OCI-LY7 (cell line): ENCODE measurements around the gene TRIP13. TPM values are rescaled to one million over a fixed set of nuclear protein-coding genes. Genes with fewer than 3 reads are reported as not detected.

ENCODE experiments used
- BruUV-seq: library from RNA; stranded (reverse); fragments of 400-500 nt; replicated peaks from 2 replicates; lab custom pipeline; 2021; lab: Mats Ljungman, UMichigan
- CTCF ChIA-PET: fragments of 300-600 bp; sonication (Branson Sonifier 250); formaldehyde crosslinking; loops from one replicate; lab custom pipeline; 2022; ENCODE audit warnings: antibody characterized with exemption; ENCODE audit not compliant: unreplicated experiment; lab: Charles Lee
- POLR2A ChIA-PET: fragments of 300-600 bp; sonication (Branson Sonifier 250); formaldehyde crosslinking; loops from one replicate; lab custom pipeline; 2022; ENCODE audit warnings: antibody characterized with exemption; lab: Charles Lee
- DNase-seq: peaks from one replicate; pipeline ENCODE4 v3.0.0-alpha.2; 2015; ENCODE audit warnings: low spot score
- H2AFZ ChIP-seq: fragments of 200-600 bp; sonication (generic), shearing (Covaris generic); 2 replicates; pipeline ENCODE4 v1.6.1; 2014; ENCODE audit warnings: mild to moderate bottlenecking, antibody characterized with exemption, low read length, moderate library complexity
- H3K27ac ChIP-seq: fragments of 200-600 bp; sonication (generic); 2 replicates; pipeline ENCODE4 v1.5.1; 2014; ENCODE audit warnings: mixed run types, low read depth, mild to moderate bottlenecking, moderate library complexity, low read length, inconsistent platforms; ENCODE audit not compliant: poor library complexity, severe bottlenecking
- H3K36me3 ChIP-seq: fragments of 200-600 bp; sonication (generic); 2 replicates; pipeline ENCODE4 v1.6.1; 2014; ENCODE audit warnings: mild to moderate bottlenecking, antibody characterized with exemption, low read length, moderate library complexity, mixed read lengths; ENCODE audit not compliant: insufficient read depth
- H3K4me1 ChIP-seq: fragments of 200-600 bp; sonication (generic); 2 replicates; pipeline ENCODE4 v1.5.1; 2014; ENCODE audit warnings: mild to moderate bottlenecking, low read length; ENCODE audit not compliant: insufficient read depth, poor library complexity, severe bottlenecking
- H3K4me2 ChIP-seq: fragments of 200-600 bp; sonication (generic); 2 replicates; pipeline ENCODE4 v1.6.1; 2014; ENCODE audit warnings: mild to moderate bottlenecking, low read length
- H3K4me3 ChIP-seq: fragments of 200-600 bp; sonication (generic); 2 replicates; pipeline ENCODE4 v1.5.1; 2014; ENCODE audit warnings: mild to moderate bottlenecking, low read depth, low read length; ENCODE audit not compliant: poor library complexity, severe bottlenecking
- H3K79me2 ChIP-seq: fragments of 200-600 bp; sonication (generic); 2 replicates; pipeline ENCODE4 v1.6.1; 2016; ENCODE audit warnings: low read depth, mild to moderate bottlenecking, low read length, moderate library complexity, mixed read lengths; ENCODE audit not compliant: insufficient read depth
- H3K9me2 ChIP-seq: fragments of 200-600 bp; sonication (generic); 2 replicates; pipeline ENCODE4 v1.6.1; 2016; ENCODE audit warnings: mild to moderate bottlenecking, low read length, mixed read lengths; ENCODE audit not compliant: insufficient read depth
- H3K9me3 ChIP-seq: fragments of 200-600 bp; sonication (generic); 2 replicates; pipeline ENCODE4 v1.6.1; 2014; ENCODE audit warnings: mild to moderate bottlenecking, mixed run types, low read length, mixed read lengths
- H4K20me1 ChIP-seq: fragments of 200-600 bp; sonication (generic); 2 replicates; pipeline ENCODE4 v1.6.1; 2014; ENCODE audit warnings: mild to moderate bottlenecking, antibody characterized with exemption, low read length, moderate library complexity, mixed read lengths; ENCODE audit not compliant: insufficient read depth
- EZH2phosphoT487 ChIP-seq: fragments of 200-600 bp; sonication (generic); IDR thresholded peaks from 2 replicates; pipeline ENCODE4 v1.6.1; 2018; ENCODE audit warnings: low read depth, borderline replicate concordance, mild to moderate bottlenecking, mixed run types, antibody characterized with exemption, low read length, moderate library complexity, mixed read lengths
- intact Hi-C: fragments of 100-400 bp; cut with micrococcal nuclease; formaldehyde crosslinking; loops from one replicate; pipeline ENCODE4 v1.10.0; 2022; ENCODE audit not compliant: unreplicated experiment
- total RNA-seq, 2 experiments: library from RNA; depleted of rRNA in 1 of 2; stranded (reverse); fragments of >200 nt in 1 of 2; shearing (Covaris generic) in 1 of 2; gene quantifications; 2 replicates each; pipeline ENCODE4 v1.2.3, GENCODE V29; 2014 to 2022
- TF ChIP-seq, protein P1 (sequence below): fragments of 200-600 bp; sonication (generic); conservative IDR thresholded peaks from 2 replicates; pipeline ENCODE4 v1.5.1; 2014; ENCODE audit warnings: mild to moderate bottlenecking, antibody characterized with exemption, low read length, moderate library complexity, mixed read lengths

TRIP13 gene
- total RNA-seq, 2 experiments from 2014 or later, result 46.6 to 59.4 TPM

DNA sequence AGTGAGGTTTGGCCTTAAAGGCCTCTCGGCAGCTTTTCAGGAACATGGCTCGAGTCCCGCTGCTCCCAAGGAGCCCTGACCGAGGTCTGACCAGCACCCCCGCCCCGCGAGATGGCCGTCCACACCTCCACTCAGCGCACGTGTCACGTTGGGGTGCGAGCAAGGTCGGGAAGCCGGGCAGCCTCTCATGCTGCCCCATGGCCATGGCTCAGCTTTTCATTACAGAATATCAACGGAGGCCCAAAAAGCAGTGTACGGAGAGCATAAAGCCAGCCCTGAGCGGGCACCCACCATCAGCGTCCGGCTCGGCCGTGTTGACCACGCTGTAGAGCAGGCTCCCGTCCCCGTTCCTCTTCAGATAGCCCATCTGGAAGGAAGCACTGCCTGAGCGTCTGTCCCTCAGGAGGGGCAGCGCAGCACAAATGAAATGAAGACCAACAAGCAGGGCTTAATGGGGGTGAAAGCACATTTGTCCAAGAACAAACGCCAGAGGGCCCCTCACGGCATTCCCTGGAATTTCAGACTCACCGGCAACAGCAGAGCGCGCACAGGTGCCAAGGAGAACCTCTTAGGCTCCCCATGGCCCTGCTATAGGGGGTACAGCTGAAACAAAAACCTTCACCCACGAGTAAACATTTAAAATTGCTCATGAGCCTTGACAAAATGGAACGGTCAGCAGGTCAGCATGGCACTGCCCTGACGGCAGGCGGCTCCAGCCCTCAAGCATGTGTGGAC, 11.7 kb upstream of the TRIP13 start:
- DNase-seq, result no peak
- H2AFZ ChIP-seq, result no peak overlapping the region
- BruUV-seq, result no TSS peak
- H3K27ac ChIP-seq, result no peak overlapping the region
- no peaks in the 10 kb centered on the region for H3K9me2 ChIP-seq
- H3K4me1 ChIP-seq, result no peaks in the 10 kb centered on the region
- peaks cover 19% of the 10 kb centered on the region for H3K79me2 ChIP-seq
- peaks cover 79% of the 10 kb centered on the region for H3K36me3 ChIP-seq
- intact Hi-C loops, result no loop called here
- H3K4me2 ChIP-seq, result no peak overlapping the region
- no peaks in the 10 kb centered on the region for H4K20me1 ChIP-seq
- CTCF ChIA-PET, result no interaction called here
- POLR2A ChIA-PET, result no interaction called here
- H3K9me3 ChIP-seq, result no peaks in the 10 kb centered on the region
- no peak overlapping the region for H3K4me3 ChIP-seq
- TF ChIP-seq EZH2phosphoT487, result no peak
- TF ChIP-seq, protein P1, sequence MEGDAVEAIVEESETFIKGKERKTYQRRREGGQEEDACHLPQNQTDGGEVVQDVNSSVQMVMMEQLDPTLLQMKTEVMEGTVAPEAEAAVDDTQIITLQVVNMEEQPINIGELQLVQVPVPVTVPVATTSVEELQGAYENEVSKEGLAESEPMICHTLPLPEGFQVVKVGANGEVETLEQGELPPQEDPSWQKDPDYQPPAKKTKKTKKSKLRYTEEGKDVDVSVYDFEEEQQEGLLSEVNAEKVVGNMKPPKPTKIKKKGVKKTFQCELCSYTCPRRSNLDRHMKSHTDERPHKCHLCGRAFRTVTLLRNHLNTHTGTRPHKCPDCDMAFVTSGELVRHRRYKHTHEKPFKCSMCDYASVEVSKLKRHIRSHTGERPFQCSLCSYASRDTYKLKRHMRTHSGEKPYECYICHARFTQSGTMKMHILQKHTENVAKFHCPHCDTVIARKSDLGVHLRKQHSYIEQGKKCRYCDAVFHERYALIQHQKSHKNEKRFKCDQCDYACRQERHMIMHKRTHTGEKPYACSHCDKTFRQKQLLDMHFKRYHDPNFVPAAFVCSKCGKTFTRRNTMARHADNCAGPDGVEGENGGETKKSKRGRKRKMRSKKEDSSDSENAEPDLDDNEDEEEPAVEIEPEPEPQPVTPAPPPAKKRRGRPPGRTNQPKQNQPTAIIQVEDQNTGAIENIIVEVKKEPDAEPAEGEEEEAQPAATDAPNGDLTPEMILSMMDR, result no peak

- Histone ChIP-seq H3K4me2 (no peak overlapping the region), H3K9me2 (no peaks in the 10 kb centered on the region), H3K79me2 (peaks cover 19% of the 10 kb centered on the region), H3K4me3 (no peak overlapping the region), H3K36me3 (peaks cover 79% of the 10 kb centered on the region), H2AFZ (no peak overlapping the region), H3K4me1 (no peaks in the 10 kb centered on the region), H3K9me3 (no peaks in the 10 kb centered on the region), H4K20me1 (no peaks in the 10 kb centered on the region), H3K27ac (no peak overlapping the region)
- CTCF ChIA-PET, result no interaction called here
- no peak for DNase-seq
- no TSS peak for BruUV-seq
- no peak for TF ChIP-seq EZH2phosphoT487
- TF ChIP-seq, protein P1, result no peak
- POLR2A ChIA-PET, result no interaction called here
- intact Hi-C loops, result no loop called here
Observed at GRCh38 chr5:881551-881935, 11.1 kb upstream of the TRIP13 start.
